ENCODE measurements around the gene ZHX3. TPM values are rescaled to one million over a fixed set of nuclear protein-coding genes. Genes with fewer than 3 reads are reported as not detected.

ZHX3 gene
- total RNA-seq, 1 donor from 2014 or later, result 13.9 TPM

DNA sequence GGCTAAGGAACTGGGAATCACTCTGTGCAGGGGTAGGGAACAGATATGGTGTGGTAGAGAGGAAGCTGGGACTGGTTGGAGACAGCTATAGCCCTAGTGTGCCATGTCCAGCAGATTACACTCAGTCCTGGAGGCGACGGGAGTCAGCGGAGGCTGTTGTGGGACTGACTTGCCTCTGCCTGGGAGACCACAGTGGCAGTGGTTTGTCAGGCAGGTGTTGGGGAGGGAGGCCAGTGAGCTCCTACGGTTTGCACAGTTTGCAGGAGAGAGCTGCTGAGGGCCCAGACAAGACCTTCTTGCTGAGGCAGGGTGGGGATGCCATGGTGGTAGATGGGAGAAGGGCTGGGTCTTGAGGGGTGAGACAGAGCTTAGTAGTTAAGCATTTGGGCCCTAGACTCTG is 175.3 kb downstream of the ZHX3 start:
- TF ChIP-seq, protein P1, sequence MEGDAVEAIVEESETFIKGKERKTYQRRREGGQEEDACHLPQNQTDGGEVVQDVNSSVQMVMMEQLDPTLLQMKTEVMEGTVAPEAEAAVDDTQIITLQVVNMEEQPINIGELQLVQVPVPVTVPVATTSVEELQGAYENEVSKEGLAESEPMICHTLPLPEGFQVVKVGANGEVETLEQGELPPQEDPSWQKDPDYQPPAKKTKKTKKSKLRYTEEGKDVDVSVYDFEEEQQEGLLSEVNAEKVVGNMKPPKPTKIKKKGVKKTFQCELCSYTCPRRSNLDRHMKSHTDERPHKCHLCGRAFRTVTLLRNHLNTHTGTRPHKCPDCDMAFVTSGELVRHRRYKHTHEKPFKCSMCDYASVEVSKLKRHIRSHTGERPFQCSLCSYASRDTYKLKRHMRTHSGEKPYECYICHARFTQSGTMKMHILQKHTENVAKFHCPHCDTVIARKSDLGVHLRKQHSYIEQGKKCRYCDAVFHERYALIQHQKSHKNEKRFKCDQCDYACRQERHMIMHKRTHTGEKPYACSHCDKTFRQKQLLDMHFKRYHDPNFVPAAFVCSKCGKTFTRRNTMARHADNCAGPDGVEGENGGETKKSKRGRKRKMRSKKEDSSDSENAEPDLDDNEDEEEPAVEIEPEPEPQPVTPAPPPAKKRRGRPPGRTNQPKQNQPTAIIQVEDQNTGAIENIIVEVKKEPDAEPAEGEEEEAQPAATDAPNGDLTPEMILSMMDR (IDR thresholded peaks at IDR 0.05; ENCODE audit: unreplicated experiment), result no peak
- Mint-ChIP-seq H3K4me1 (peaks cover 50% of the 10 kb centered on the region), H3K27ac (peak overlapping the region; percentile 10), H3K36me3 (peaks cover 9% of the 10 kb centered on the region), H3K9me3 (no peaks in the 10 kb centered on the region), H3K4me3 (no peak overlapping the region), H3K27me3 (ENCODE audit: low read depth) (no peaks in the 10 kb centered on the region)
- no peak for DNase-seq (ENCODE audit: low spot score in 2 of 2, unreplicated experiment in 2 of 2)

DNA sequence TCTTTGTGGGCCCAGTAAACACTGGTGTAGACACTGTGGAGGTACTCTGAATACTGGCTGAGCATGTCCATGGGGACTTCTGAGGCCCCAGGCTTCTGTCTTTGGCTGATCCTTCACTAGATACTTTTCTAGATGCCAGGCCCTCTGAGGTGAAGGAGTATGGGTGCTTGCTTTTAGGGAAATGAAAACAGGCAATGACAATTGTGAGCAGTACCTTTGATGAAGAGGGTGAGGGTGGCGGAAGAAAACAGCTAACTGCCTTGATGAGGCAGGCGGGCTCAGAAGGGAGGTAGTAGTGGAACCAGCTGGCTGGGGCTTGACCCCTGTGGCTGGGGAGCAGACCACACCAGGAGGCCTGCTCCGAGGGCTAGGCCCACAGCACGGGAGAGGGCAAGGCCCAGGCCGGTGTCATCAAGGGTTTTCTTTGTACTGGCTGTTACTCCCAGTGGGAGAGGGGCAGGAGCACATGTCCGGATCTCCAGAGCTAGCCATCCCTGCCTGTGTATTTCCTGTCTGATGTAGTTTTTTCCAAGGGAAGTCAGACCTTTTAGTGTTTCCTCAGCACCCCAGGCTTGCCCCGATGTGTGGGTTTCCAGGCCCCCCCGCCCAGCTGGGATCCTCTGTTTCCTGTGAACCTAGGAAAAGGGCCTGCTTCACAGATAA is 176.2 kb downstream of the ZHX3 start:
- no peak for DNase-seq (ENCODE audit: low spot score in 2 of 2, unreplicated experiment in 2 of 2)
- no peaks in the 10 kb centered on the region for H3K27me3 Mint-ChIP-seq (ENCODE audit: low read depth)
- peaks cover 5% of the 10 kb centered on the region for H3K36me3 Mint-ChIP-seq
- TF ChIP-seq, protein P1 (IDR thresholded peaks at IDR 0.05; ENCODE audit: unreplicated experiment), result no peak
- H3K9me3 Mint-ChIP-seq, result no peaks in the 10 kb centered on the region
- H3K4me3 Mint-ChIP-seq, result no peak overlapping the region
- H3K27ac Mint-ChIP-seq, result peak overlapping the region; percentile 28
- H3K4me1 Mint-ChIP-seq, result peaks cover 45% of the 10 kb centered on the region

DNA sequence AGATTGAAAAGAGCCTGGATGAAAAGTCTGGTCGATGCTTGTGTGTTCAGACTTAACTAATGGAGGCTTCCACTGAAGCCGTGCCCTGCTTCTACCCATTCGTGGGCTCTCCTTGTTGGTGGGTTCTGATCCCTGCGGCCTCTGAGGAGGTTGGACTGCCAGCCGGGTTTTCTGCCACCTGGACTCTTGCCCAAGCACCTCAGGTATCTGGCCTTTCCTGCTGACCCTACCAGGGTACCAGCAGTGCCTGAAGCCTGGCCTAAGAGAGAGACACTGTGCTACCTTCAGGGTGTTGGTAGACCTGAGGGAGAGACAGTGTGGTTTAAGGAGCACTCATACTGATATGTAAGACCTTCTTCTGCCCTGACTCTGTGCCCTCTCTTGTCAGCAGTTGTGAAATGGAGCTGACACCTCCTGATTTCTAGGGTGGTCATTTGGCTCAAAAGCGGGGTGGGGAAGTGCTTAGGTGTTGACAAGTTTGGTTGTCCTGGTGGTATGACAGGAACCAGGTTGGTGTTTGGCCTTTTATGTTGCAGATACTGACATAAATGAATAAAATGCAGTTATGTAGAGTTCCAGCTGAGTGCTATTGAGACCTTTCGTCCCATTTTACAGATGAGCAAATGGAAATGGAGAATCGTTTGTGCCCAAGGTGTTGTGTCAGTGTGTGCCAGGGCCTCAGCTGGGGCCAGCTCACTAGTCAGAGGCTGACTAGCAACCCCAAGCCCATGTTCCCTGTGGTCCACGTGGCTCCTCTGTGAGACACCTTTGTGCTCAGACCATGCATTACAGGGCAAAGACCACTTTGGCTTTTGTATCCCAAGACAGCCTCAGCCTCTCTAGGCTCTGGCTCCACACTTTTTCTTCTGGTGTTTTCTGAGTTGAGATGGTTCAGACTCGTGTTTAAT is 177.1 kb downstream of the ZHX3 start:
- Mint-ChIP-seq H3K36me3 (peaks cover 5% of the 10 kb centered on the region), H3K9me3 (no peaks in the 10 kb centered on the region), H3K4me3 (peak overlapping the region; percentile 92), H3K27me3 (ENCODE audit: low read depth) (no peaks in the 10 kb centered on the region), H3K4me1 (peaks cover 52% of the 10 kb centered on the region), H3K27ac (peak overlapping the region; percentile 51)
- TF ChIP-seq, protein P1 (IDR thresholded peaks at IDR 0.05; ENCODE audit: unreplicated experiment), result no peak
- no peak for DNase-seq (ENCODE audit: low spot score in 2 of 2, unreplicated experiment in 2 of 2)

DNA sequence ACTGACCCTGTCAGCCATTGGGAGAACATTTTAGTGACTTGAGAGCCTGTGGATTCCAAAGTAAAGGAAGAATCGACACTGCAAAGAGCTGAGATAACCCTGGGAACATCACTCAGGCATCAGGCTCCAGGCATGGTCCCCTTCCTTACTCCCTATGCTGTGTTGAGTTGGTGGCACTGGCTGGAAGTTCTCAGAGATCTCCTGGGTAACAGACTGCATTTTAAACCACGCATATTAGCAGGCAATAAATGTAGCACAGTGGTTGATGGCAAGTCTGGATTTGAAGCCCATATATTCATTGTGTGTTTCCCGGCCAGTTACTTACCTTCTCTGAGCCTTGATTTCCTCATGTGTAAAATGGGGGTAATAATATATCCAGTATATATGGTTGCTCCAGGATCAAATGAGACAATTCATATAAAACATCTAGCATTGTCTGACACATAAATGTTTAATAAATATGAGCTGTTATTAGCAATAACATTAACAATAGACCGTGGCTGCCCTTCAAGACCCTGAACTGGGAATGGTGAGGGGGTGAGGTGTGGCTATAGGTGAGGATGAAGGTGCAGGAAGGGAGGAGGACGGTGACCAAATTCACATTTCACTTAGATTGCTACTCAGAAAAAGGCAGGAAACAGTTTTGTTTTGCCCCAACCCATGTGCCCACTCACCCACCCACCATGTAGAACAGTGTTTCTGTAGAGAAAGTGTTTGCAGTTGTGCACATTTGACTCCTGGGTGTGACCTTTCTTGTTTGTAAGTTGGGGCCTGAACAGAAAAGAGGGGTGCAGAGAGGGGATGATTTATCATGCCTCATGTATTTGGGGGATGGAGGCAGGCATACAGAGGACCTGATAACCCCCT is 178.1 kb downstream of the ZHX3 start:
- Mint-ChIP-seq H3K4me1 (peaks cover 53% of the 10 kb centered on the region), H3K27me3 (ENCODE audit: low read depth) (no peaks in the 10 kb centered on the region), H3K27ac (peak overlapping the region; percentile 97), H3K9me3 (no peaks in the 10 kb centered on the region), H3K36me3 (peaks cover under 1% of the 10 kb centered on the region), H3K4me3 (peak overlapping the region; percentile 92)
- TF ChIP-seq, protein P1 (IDR thresholded peaks at IDR 0.05; ENCODE audit: unreplicated experiment), result no peak
- no peak for DNase-seq (ENCODE audit: low spot score in 2 of 2, unreplicated experiment in 2 of 2)

DNA sequence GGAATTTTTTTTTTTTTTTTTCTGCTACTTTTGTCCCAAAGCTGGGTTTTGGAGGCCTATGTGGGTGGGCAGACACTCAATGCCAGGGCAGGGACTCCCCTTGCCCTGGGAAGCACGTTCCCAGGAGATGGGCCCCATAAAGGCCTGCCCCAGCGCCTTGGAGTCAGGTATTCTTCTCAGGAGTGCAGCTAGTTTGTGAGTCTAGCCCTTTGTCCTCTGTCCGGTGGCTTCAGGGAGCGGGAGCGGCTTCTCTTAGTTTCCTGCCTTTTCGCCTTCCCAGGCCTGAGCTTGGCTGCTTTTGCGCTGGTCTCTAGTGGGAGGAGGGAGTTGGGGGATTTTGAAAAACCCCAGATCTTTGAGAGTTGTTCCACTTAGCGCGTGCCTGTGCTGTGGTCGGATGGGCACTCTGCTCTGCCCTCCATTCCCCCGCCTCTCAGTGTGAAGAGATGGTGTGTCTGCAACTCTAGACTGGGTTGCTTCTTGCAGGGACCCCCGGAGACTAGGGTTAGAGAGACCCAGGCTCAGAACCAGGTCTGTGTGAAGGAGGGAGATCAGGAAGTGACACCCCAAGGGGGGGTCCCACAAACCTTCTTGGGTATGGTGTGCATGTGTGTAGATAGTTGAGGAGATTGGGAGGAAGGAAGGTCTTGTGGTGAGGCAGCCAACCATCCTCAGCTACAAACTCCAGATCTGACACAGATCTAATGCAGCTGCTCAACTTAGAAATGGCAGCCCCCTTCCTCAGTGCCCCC is 178.9 kb downstream of the ZHX3 start:
- Mint-ChIP-seq H3K9me3 (no peaks in the 10 kb centered on the region), H3K4me1 (peaks cover 53% of the 10 kb centered on the region), H3K27ac (peak overlapping the region; percentile 97), H3K27me3 (ENCODE audit: low read depth) (no peaks in the 10 kb centered on the region), H3K36me3 (no peaks in the 10 kb centered on the region), H3K4me3 (peak overlapping the region; percentile 92)
- DNase-seq (ENCODE audit: low spot score in 2 of 2, unreplicated experiment in 2 of 2), result no peak
- TF ChIP-seq, protein P1 (IDR thresholded peaks at IDR 0.05; ENCODE audit: unreplicated experiment), result no peak
